K562 (cell line): ENCODE results near the gene BCAN. TPM values are rescaled to one million over a fixed set of nuclear protein-coding genes. Genes with fewer than 3 reads are reported as not detected.

Experiments
- ATAC-seq: fragments of 200-7000 bp; cut with Tn5 transposase; 3 replicates; pipeline ENCODE4 v1.9.1; 2020; ENCODE audit warnings: moderate library complexity
- BruUV-seq: library from RNA; stranded (reverse); fragments of 400-500 nt; replicated peaks from 2 replicates; lab custom pipeline; 2021; lab: Mats Ljungman, UMichigan
- CTCF ChIA-PET: fragments of 300-600 bp; formaldehyde crosslinking; extraction: SDS; loops from one replicate; lab custom pipeline; 2021; ENCODE audit warnings: low intra/inter-chr PET ratio; lab: Yijun Ruan, JAX
- POLR2A ChIA-PET: fragments of 300-600, 350-650 bp; sonication (Branson Sonifier 250); formaldehyde crosslinking; extraction: SDS; loops from one replicate; lab custom pipeline; 2021; ENCODE audit warnings: antibody characterized with exemption, inconsistent platforms; lab: Yijun Ruan, JAX
- DNase-seq, 4 experiments: peaks; one replicate each; pipeline versions ENCODE4 v3.0.0 to v3.0.0-alpha.2; 2011 to 2018; ENCODE audit warnings: low spot score in 3 of 4, mixed read lengths in 3 of 4; ENCODE audit errors: extremely low read depth in 1 of 4
- FAIRE-seq: peaks from 2 replicates; lab custom pipeline; 2011; peaks lifted over from hg19 to GRCh38; lab: Jason Lieb, UNC
- H2AFZ ChIP-seq: 2 replicates; pipeline ENCODE4 v1.6.0; 2011; ENCODE audit warnings: low read depth, low read length, control low read depth, inconsistent platforms
- H3K27ac ChIP-seq: fragments of 200-600 bp; 3 replicates; pipeline ENCODE4 v1.8.0; 2011; ENCODE audit warnings: low read depth, mild to moderate bottlenecking, control low read depth, inconsistent platforms, low read length, moderate library complexity, mixed read lengths; ENCODE audit errors: extremely low read depth
- H3K27me3 ChIP-seq, 2 experiments: fragments of 300-600 bp in 1 of 2; 2 replicates in 1 of 2; 3 replicates in 1 of 2; pipeline versions ENCODE4 v1.6.0 to v1.8.0; 2011; ENCODE audit warnings: inconsistent platforms in 2 of 2, low read length in 2 of 2, mild to moderate bottlenecking in 1 of 2, mixed read lengths in 1 of 2, moderate library complexity in 1 of 2; ENCODE audit not compliant: control insufficient read depth in 2 of 2, insufficient read depth in 2 of 2
- H3K36me3 ChIP-seq: fragments of 300-600 bp; 3 replicates; pipeline ENCODE4 v1.8.0; 2011; ENCODE audit warnings: mild to moderate bottlenecking, low read length, inconsistent platforms; ENCODE audit not compliant: control insufficient read depth, insufficient read depth
- H3K4me1 ChIP-seq, 2 experiments: fragments of 200-600 bp in 1 of 2; replicated peaks in 1 of 2; 2 replicates in 1 of 2; 3 replicates in 1 of 2; pipeline versions ENCODE4 v1.5.1 to v1.8.0; 2011; ENCODE audit warnings: inconsistent platforms in 2 of 2, low read length in 2 of 2, mild to moderate bottlenecking in 1 of 2, mixed read lengths in 1 of 2, moderate library complexity in 1 of 2; ENCODE audit not compliant: control insufficient read depth in 2 of 2, insufficient read depth in 2 of 2
- H3K4me2 ChIP-seq: 2 replicates; pipeline ENCODE4 v1.6.1; 2011; ENCODE audit warnings: low read length, control low read depth, inconsistent platforms, mixed read lengths; ENCODE audit not compliant: insufficient read depth
- H3K4me3 ChIP-seq: fragments of 200-600 bp; sonication (generic), shearing (Covaris generic); 2 replicates; pipeline ENCODE4 v1.5.1; 2016; ENCODE audit warnings: control low read depth, inconsistent platforms
- H3K79me2 ChIP-seq: fragments of 200-600 bp; 3 replicates; pipeline ENCODE4 v1.8.0; 2011; ENCODE audit warnings: low read length, inconsistent platforms; ENCODE audit not compliant: control insufficient read depth, insufficient read depth
- H3K9ac ChIP-seq, 2 experiments: 2 replicates each; pipeline versions ENCODE4 v1.6.0 to v1.6.1; 2011; ENCODE audit warnings: low read depth in 2 of 2, low read length in 2 of 2, control low read depth in 1 of 2, inconsistent platforms in 1 of 2, mild to moderate bottlenecking in 1 of 2, mixed read lengths in 1 of 2; ENCODE audit not compliant: insufficient read depth in 1 of 2
- H3K9me1 ChIP-seq: one replicate; pipeline ENCODE4 v1.6.0; 2011; ENCODE audit warnings: inconsistent platforms, mild to moderate bottlenecking, low read length, moderate library complexity; ENCODE audit not compliant: control insufficient read depth, insufficient read depth
- H3K9me3 ChIP-seq: replicated peaks from 2 replicates; pipeline ENCODE4 v1.5.1; 2011; ENCODE audit warnings: low read depth, low read length, inconsistent platforms; ENCODE audit not compliant: control insufficient read depth, insufficient read depth
- H4K20me1 ChIP-seq: replicated peaks from 2 replicates; pipeline ENCODE4 v1.6.1; 2011; ENCODE audit warnings: low read length, inconsistent platforms, mixed read lengths; ENCODE audit not compliant: control insufficient read depth, insufficient read depth
- DNMT1 ChIP-seq: fragments of 450-650 bp; IDR thresholded peaks from 2 replicates; pipeline ENCODE4 v1.6.1; 2016; ENCODE audit warnings: antibody characterized with exemption, mild to moderate bottlenecking
- EGR1 ChIP-seq: fragments of 450-650 bp; conservative IDR thresholded peaks from 2 replicates; pipeline ENCODE4 v1.6.1; 2017; ENCODE audit warnings: mild to moderate bottlenecking
- HMG20B ChIP-seq: fragments of 250-450 bp; sonication (Bioruptor Pico); IDR thresholded peaks from 2 replicates; pipeline ENCODE4 v1.5.0; 2021; ENCODE audit warnings: mild to moderate bottlenecking
- MYNN ChIP-seq, 2 experiments: sonication (generic); formaldehyde crosslinking in 1 of 2; IDR thresholded peaks; 2 replicates each; pipeline versions ENCODE4 v1.5.0 to v1.6.1; 2016 to 2020; ENCODE audit warnings: antibody characterized with exemption in 1 of 2, missing genetic modification reagents in 1 of 2
- POLR2G ChIP-seq: fragments of 200-400 bp; formaldehyde crosslinking; IDR thresholded peaks from 2 replicates; pipeline ENCODE4 v1.6.1; 2017; ENCODE audit warnings: low read depth, mild to moderate bottlenecking, antibody characterized with exemption, low read length, moderate library complexity
- RBFOX2 ChIP-seq: fragments of 200-400 bp; formaldehyde crosslinking; IDR thresholded peaks from 2 replicates; pipeline ENCODE4 v1.6.1; 2017; ENCODE audit warnings: low read depth, mild to moderate bottlenecking, low read length, moderate library complexity
- USF1 ChIP-seq: sonication (generic); formaldehyde crosslinking; IDR thresholded peaks from 2 replicates; pipeline ENCODE4 v1.9.0; 2022; ENCODE audit warnings: mild to moderate bottlenecking, missing genetic modification reagents
- ZBTB33 ChIP-seq: sonication (generic); formaldehyde crosslinking; IDR thresholded peaks from 2 replicates; pipeline ENCODE4 v1.8.1; 2023; ENCODE audit warnings: mild to moderate bottlenecking, missing genetic modification reagents
- ZNF143 ChIP-seq: sonication (generic); formaldehyde crosslinking; IDR thresholded peaks from 2 replicates; pipeline ENCODE4 v1.9.0; 2022; ENCODE audit warnings: mild to moderate bottlenecking, missing genetic modification reagents
- WGBS: fragments of 100-300 bp; shearing (Covaris generic); methylation state at CpG from one replicate; pipeline ENCODE4 v1.1.6; 2016; ENCODE audit warnings: low coverage, mixed read lengths; ENCODE audit not compliant: insufficient coverage; ENCODE audit errors: missing lambda C conversion rate; 5-methylcytosine and 5-hydroxymethylcytosine counted together
- in situ Hi-C: fragments of 300-500 bp; cut with MboI; formaldehyde crosslinking; loops from 4 replicates; pipeline ENCODE4 v1.15.0; 2018; ENCODE audit warnings: inconsistent platforms, mixed read lengths
- intact Hi-C: fragments of 100-400 bp; cut with micrococcal nuclease; formaldehyde crosslinking; loops from 2 replicates; pipeline ENCODE4 v1.14.2; 2022
- polyA plus RNA-seq, 8 experiments: library from polyadenylated mRNA; depleted of rRNA in 4 of 8; stranded (reverse) in 5 of 8; unstranded in 3 of 8; fragments of >200 nt; fragmentation: Nextera tagmentation in 2 of 8; fragmentation: Illumina TruSeq in 1 of 8; extraction: Ambion mirVana in 2 of 8; extraction: Trizol in 1 of 8; gene quantifications; 2 replicates each; pipeline versions ENCODE4 v1.2.1 to v1.2.3, GENCODE V29; 2011 to 2014; ENCODE audit warnings: inconsistent platforms in 1 of 8, missing spikeins in 1 of 8
- total RNA-seq, 7 experiments: library from RNA; depleted of rRNA in 6 of 7; stranded (reverse); fragments of >200 nt in 6 of 7; fragmentation: Illumina TruSeq in 2 of 7; extraction: Trizol in 2 of 7; gene quantifications; 2 replicates each; pipeline versions ENCODE4 v1.2.1 to v1.2.3, GENCODE V29; 2011 to 2021; ENCODE audit warnings: low replicate concordance in 1 of 7
- TF ChIP-seq, protein P1 (sequence below): fragments of 450-650 bp; formaldehyde crosslinking; IDR thresholded peaks from 2 replicates; pipeline ENCODE4 v1.4.0; 2020; ENCODE audit warnings: mild to moderate bottlenecking

Gene BCAN
- total and polyA plus RNA-seq, 9 of the 15 experiments (the other 6 are each of a cell fraction or from before 2014, with no cell fraction given): 0.04 to 0.33 (median 0.14) TPM; not detected in 5

- Histone ChIP-seq H3K4me1 (peaks cover 55 to 68% of the 10 kb centered on the region in 2 experiments), H3K9me1 (peaks cover 44% of the 10 kb centered on the region), H3K27me3 (no peaks in the 10 kb centered on the region), H3K36me3 (peaks cover 58% of the 10 kb centered on the region; the same call in 2 of the 3 replicates), H3K79me2 (peaks cover 87% of the 10 kb centered on the region), H3K9ac (peak overlapping the region; percentile 77 to 92; a peak in 3 of 4 replicates), H3K27ac (peak overlapping the region; percentile 68), H3K4me3 (peak overlapping the region; percentile 19), H3K4me2 (peak overlapping the region; percentile 93), H2AFZ (no peak overlapping the region), H3K9me3 (no peaks in the 10 kb centered on the region), H4K20me1 (peaks cover 64% of the 10 kb centered on the region)
- in situ Hi-C loops: no loop called here
- FAIRE-seq: no peak
- intact Hi-C loops: no loop called here
- no TSS peak for BruUV-seq
- TF ChIP-seq MYNN (IDR thresholded peaks at IDR 0.05): peak; percentile 30; the same call in 1 of the 2 replicates
- no peak for TF ChIP-seq MYNN (CRISPR knock-in tag; IDR thresholded peaks at IDR 0.05)
- TF ChIP-seq, protein P1, sequence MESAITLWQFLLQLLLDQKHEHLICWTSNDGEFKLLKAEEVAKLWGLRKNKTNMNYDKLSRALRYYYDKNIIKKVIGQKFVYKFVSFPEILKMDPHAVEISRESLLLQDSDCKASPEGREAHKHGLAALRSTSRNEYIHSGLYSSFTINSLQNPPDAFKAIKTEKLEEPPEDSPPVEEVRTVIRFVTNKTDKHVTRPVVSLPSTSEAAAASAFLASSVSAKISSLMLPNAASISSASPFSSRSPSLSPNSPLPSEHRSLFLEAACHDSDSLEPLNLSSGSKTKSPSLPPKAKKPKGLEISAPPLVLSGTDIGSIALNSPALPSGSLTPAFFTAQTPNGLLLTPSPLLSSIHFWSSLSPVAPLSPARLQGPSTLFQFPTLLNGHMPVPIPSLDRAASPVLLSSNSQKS (CRISPR knock-in tag): no peak
- no peak for TF ChIP-seq DNMT1
- no peak for TF ChIP-seq HMG20B
- TF ChIP-seq RBFOX2: peak; percentile 65
- peak; percentile 58 for TF ChIP-seq EGR1
- peak; percentile 80; the same call in 1 of the 2 replicates for TF ChIP-seq ZBTB33 (CRISPR knock-in tag)
- peak; percentile 68 for TF ChIP-seq USF1 (CRISPR knock-in tag)
- TF ChIP-seq POLR2G: peak; percentile 56; the same call in 1 of the 2 replicates
- peak; percentile 26; the same call in 1 of the 2 replicates for TF ChIP-seq ZNF143 (CRISPR knock-in tag)
- no peak for ATAC-seq
- DNase-seq: no peak
- CTCF ChIA-PET: interaction anchor here (0.6 to 5.1 kb wide), 6 partner anchors 10 to 74 kb away, joined by 3 to 110 read pairs (median 36); partner anchors contain the start of genes CRABP2 and NES
- WGBS: 50% methylated on average over 14 of the region's 14 CpGs
- POLR2A ChIA-PET: interaction anchor here (0.6 to 1.5 kb wide), 5 partner anchors 10 to 266 kb away, joined by 3 to 6 read pairs (median 3); no protein-coding TSS in a partner anchor
Observed at GRCh38 chr1:156658496-156658895, 16.6 kb downstream of the BCAN start.
